Endodermal cell (in vitro differentiated cells): Measurements from ENCODE around the gene APBA1. TPM values are rescaled to one million over a fixed set of nuclear protein-coding genes. Genes with fewer than 3 reads are reported as not detected.
"Not testable (repeated sequence)": the region's sequence is repeated elsewhere in the genome, so short reads cannot be mapped to it uniquely, and the experiment has no call there.

Experiments used
- DNase-seq: peaks from one replicate; pipeline ENCODE4 v3.0.0-alpha.2; 2017
- H3K27ac ChIP-seq: 2 replicates; pipeline ENCODE4 v1.5.1; 2013; ENCODE audit warnings: mild to moderate bottlenecking, low read depth, low read length, moderate library complexity
- H3K27me3 ChIP-seq: 2 replicates; pipeline ENCODE4 v1.6.1; 2013; ENCODE audit warnings: mild to moderate bottlenecking, low read length, moderate library complexity; ENCODE audit not compliant: insufficient read depth, control insufficient read depth, poor library complexity, severe bottlenecking
- H3K36me3 ChIP-seq: 2 replicates; pipeline ENCODE4 v1.7.0; 2013; ENCODE audit warnings: mild to moderate bottlenecking, low read length, moderate library complexity; ENCODE audit not compliant: control insufficient read depth, insufficient read depth
- H3K4me1 ChIP-seq: one replicate; pipeline ENCODE4 v1.7.0; 2013; ENCODE audit warnings: low read length; ENCODE audit not compliant: control insufficient read depth, insufficient read depth
- H3K4me3 ChIP-seq: 2 replicates; pipeline ENCODE4 v1.5.1; 2013; ENCODE audit warnings: mild to moderate bottlenecking, low read length, moderate library complexity
- H3K9ac ChIP-seq: 2 replicates; pipeline ENCODE4 v1.6.1; 2013; ENCODE audit warnings: mild to moderate bottlenecking, low read length, moderate library complexity; ENCODE audit not compliant: poor library complexity, severe bottlenecking; ENCODE audit errors: extremely low read depth
- H3K9me3 ChIP-seq: 2 replicates; pipeline ENCODE4 v1.6.1; 2013; ENCODE audit warnings: mild to moderate bottlenecking, low read length, moderate library complexity; ENCODE audit not compliant: control insufficient read depth
- H3K27ac Mint-ChIP-seq: 2 replicates; pipeline ENCODE4 v1.8.0; 2020; ENCODE audit warnings: mixed read lengths
- H3K27me3 Mint-ChIP-seq: 2 replicates; pipeline ENCODE4 v1.8.0; 2021; ENCODE audit warnings: mild to moderate bottlenecking, mixed read lengths; ENCODE audit not compliant: insufficient read depth
- H3K36me3 Mint-ChIP-seq: 2 replicates; pipeline ENCODE4 v1.8.0; 2020; ENCODE audit warnings: low read depth, mixed read lengths
- H3K4me1 Mint-ChIP-seq: 2 replicates; pipeline ENCODE4 v1.8.0; 2020; ENCODE audit warnings: mixed read lengths
- H3K4me3 Mint-ChIP-seq: 2 replicates; pipeline ENCODE4 v1.8.0; 2020; ENCODE audit warnings: mild to moderate bottlenecking, moderate library complexity, mixed read lengths
- H3K9me3 Mint-ChIP-seq: 2 replicates; pipeline ENCODE4 v1.8.0; 2020; ENCODE audit warnings: mild to moderate bottlenecking, mixed read lengths
- CTCF ChIP-seq: fragments of 200-600 bp; sonication (generic); conservative IDR thresholded peaks from 2 replicates; pipeline ENCODE4 v1.5.0; 2021; ENCODE audit warnings: antibody characterized with exemption, mild to moderate bottlenecking
- WGBS, 2 experiments: methylation state at CpG; one replicate each; pipeline versions ENCODE4 v1.1.5 to v1.1.7; 2013; ENCODE audit warnings: missing lambda C conversion rate in 2 of 2, mixed read lengths in 1 of 2; ENCODE audit not compliant: insufficient coverage in 1 of 2, insufficient read length in 1 of 2; 5-methylcytosine and 5-hydroxymethylcytosine counted together
- total RNA-seq, 2 donors: library from RNA; stranded (reverse); fragmentation: NEBNext Ultra II Directional in 1 of 2; extraction: Animal tissue kit (Norgen Biotek cat#: 25700) in 1 of 2; gene quantifications; 2 replicates in 1 of 2; 3 replicates in 1 of 2; pipeline ENCODE4 v1.2.1, GENCODE V29; 2021

The APBA1 gene
- total RNA-seq, 2 donors from 2014 or later: 0.51 to 0.75 TPM

- Histone ChIP-seq H3K4me3 (no peak overlapping the region), H3K9me3 (no peaks in the 10 kb centered on the region), H3K27me3 (no peaks in the 10 kb centered on the region), H3K4me1 (no peaks in the 10 kb centered on the region), H3K36me3 (no peaks in the 10 kb centered on the region), H3K9ac (no peak overlapping the region), H3K27ac (no peak overlapping the region)
- H3K36me3 Mint-ChIP-seq: peaks cover 6% of the 10 kb centered on the region
- DNase-seq: no peak
- H3K27me3 Mint-ChIP-seq: no peaks in the 10 kb centered on the region
- TF ChIP-seq CTCF: no peak
- H3K9me3 Mint-ChIP-seq: peaks cover 19% of the 10 kb centered on the region
- 88 to 93% methylated on average over 5 of the region's 5 CpGs for WGBS, 2 experiments
- peaks cover 3% of the 10 kb centered on the region for H3K4me1 Mint-ChIP-seq
- no peak overlapping the region for H3K4me3 Mint-ChIP-seq
- no peak overlapping the region for H3K27ac Mint-ChIP-seq
These were observed 229.7 kb downstream of the APBA1 start for GRCh38 chr9:69442486-69442885.

DNA sequence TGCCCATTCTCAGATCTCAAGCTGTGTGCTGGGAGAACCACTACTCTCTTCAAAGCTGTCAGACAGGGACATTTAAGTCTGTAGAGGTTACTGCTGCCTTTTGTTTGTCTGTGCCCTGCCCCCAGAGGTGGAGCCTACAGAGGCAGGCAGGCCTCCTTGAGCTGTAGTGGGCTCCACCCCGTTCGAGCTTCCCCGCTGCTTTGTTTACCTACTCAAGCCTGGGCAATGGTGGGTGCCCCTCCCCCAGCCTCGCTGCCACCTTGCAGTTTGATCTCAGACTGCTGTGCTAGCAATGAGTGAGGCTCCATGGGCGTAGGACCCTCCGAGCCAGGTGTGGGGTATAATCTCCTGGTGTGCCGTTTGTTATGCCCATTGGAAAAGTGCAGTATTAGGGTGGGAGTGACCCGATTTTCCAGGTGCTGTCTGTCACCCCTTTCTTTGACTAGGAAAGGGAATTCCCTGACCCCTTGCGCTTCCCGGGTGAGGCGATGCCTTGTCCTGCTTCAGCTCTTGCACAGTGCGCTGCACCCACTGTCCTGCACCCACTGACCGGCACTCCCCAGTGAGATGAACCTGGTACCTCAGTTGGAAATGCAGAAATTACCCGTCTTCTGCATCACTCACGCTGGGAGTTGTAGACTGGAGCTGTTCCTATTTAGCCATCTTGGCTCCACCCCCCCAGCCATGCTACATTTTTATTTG lies 231.8 kb downstream of the APBA1 start:
- not testable (repeated sequence) for H3K27me3 Mint-ChIP-seq, H3K4me3 ChIP-seq, H3K4me1 Mint-ChIP-seq, H3K9ac ChIP-seq, H3K27ac ChIP-seq, H3K4me1 ChIP-seq, H3K27ac Mint-ChIP-seq, H3K9me3 ChIP-seq, H3K27me3 ChIP-seq, H3K4me3 Mint-ChIP-seq, DNase-seq, H3K36me3 Mint-ChIP-seq, H3K36me3 ChIP-seq
- H3K9me3 Mint-ChIP-seq: peaks cover 21% of the 10 kb centered on the region
- 90 to 99% methylated on average over 7 to 15 of the region's 15 CpGs for whole genome bisulfite sequencing, 2 experiments

GRCh38 chr9:69439654-69440053 lies 232.5 kb downstream of the APBA1 start:
- H3K4me3 Mint-ChIP-seq, H3K27ac Mint-ChIP-seq, DNase-seq, H3K27me3 Mint-ChIP-seq, H3K27ac ChIP-seq, H3K36me3 Mint-ChIP-seq, H3K4me1 Mint-ChIP-seq, H3K9ac ChIP-seq, H3K9me3 ChIP-seq, H3K4me3 ChIP-seq, H3K27me3 ChIP-seq, H3K36me3 ChIP-seq, H3K4me1 ChIP-seq: not testable (repeated sequence)
- H3K9me3 Mint-ChIP-seq: peaks cover 21% of the 10 kb centered on the region
- 92 to 100% methylated on average over 1 to 4 of the region's 4 CpGs for WGBS, 2 experiments

DNA sequence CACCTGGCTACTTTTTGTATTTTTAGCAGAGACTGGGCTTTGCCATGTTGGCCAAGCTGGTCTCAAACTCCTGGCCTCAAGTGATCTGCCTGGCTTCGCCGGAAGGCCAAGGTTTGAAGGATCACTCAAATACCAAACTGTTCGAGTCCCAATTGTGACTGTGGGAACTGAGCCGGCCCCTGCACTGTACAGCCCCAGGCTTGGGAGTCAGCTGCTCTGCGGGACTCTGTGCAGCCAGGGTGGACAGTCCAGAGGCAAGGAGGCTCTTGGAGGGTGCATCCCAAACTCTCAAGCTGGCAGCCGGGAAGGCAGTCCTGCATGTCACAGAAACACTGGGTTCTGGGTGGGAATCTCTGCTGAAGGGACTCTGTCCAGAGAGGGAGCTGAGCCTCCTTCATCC lies 238.2 kb downstream of the APBA1 start:
- DNase-seq: no peak
- peaks cover 2% of the 10 kb centered on the region for H3K9me3 Mint-ChIP-seq
- no peak overlapping the region for H3K9ac ChIP-seq
- no peak overlapping the region for H3K4me3 ChIP-seq
- H3K27ac Mint-ChIP-seq: no peak overlapping the region
- H3K36me3 ChIP-seq: no peaks in the 10 kb centered on the region
- H3K9me3 ChIP-seq: peaks cover 10% of the 10 kb centered on the region
- H3K27ac ChIP-seq: no peak overlapping the region
- H3K27me3 Mint-ChIP-seq: no peaks in the 10 kb centered on the region
- H3K4me1 ChIP-seq: no peaks in the 10 kb centered on the region
- no peaks in the 10 kb centered on the region for H3K36me3 Mint-ChIP-seq
- no peaks in the 10 kb centered on the region for H3K4me1 Mint-ChIP-seq
- H3K4me3 Mint-ChIP-seq: no peak overlapping the region
- no peak for TF ChIP-seq CTCF
- no peaks in the 10 kb centered on the region for H3K27me3 ChIP-seq
- 94 to 98% methylated on average over 5 to 6 of the region's 6 CpGs for WGBS, 2 experiments
